ENCODE data around the gene CDC6. TPM values are rescaled to one million over a fixed set of nuclear protein-coding genes. Genes with fewer than 3 reads are reported as not detected.

Gene CDC6
- total RNA-seq, 1 donor from 2014 or later = 49.2 TPM

GRCh38 chr17:40248507-40248906 is 39.2 kb upstream of the CDC6 start:
- no peak overlapping the region for H3K4me3 ChIP-seq (ENCODE audit: low read depth, low read length)
- no peak for DNase-seq (ENCODE audit: low read depth)
- TF ChIP-seq, protein P1, sequence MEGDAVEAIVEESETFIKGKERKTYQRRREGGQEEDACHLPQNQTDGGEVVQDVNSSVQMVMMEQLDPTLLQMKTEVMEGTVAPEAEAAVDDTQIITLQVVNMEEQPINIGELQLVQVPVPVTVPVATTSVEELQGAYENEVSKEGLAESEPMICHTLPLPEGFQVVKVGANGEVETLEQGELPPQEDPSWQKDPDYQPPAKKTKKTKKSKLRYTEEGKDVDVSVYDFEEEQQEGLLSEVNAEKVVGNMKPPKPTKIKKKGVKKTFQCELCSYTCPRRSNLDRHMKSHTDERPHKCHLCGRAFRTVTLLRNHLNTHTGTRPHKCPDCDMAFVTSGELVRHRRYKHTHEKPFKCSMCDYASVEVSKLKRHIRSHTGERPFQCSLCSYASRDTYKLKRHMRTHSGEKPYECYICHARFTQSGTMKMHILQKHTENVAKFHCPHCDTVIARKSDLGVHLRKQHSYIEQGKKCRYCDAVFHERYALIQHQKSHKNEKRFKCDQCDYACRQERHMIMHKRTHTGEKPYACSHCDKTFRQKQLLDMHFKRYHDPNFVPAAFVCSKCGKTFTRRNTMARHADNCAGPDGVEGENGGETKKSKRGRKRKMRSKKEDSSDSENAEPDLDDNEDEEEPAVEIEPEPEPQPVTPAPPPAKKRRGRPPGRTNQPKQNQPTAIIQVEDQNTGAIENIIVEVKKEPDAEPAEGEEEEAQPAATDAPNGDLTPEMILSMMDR (conservative IDR thresholded peaks at IDR 0.05; ENCODE audit: low read depth, low read length) = no peak

DNA sequence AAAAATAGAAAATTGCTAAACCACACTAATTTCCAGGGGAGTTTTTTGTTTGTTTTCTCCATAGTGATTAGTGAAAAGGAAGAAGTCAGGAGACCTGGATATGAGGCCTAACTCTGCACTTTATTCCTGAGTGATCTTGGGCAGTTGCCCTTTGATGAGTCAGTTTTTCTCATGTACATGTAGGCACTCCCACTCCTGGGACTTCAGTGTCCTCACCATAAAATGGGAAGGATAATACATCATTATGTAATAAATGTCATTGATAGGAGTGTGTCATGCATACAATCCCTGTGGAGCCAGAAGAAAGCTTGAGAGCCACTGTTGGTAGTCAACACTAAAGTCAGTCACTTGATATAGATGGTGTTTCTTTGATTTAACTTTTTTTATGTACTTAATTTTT is 36.1 kb upstream of the CDC6 start:
- TF ChIP-seq, protein P1 (conservative IDR thresholded peaks at IDR 0.05; ENCODE audit: low read depth, low read length) = no peak
- peak; percentile 64 for DNase-seq (ENCODE audit: low read depth)
- H3K4me3 ChIP-seq (ENCODE audit: low read depth, low read length) = no peak overlapping the region

DNA sequence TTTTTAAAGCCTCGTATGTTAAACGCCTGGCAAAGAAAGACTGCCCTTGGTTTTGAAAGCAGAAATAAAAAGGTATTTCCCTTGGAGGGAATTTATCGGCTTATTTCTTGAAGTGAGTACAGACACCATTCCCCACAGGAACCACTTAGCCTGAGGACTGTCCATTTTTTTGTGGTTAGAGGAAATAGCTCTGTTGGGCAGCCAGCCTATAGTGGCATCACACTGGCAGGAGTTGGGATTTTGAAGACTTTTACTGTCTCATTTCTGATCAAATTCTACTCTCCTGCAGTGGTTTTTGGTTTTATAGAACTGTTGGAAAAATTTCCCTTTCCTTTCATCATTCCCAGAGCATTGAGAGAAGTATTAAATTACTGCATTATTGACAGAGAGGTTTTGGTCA is 34.1 kb upstream of the CDC6 start:
- TF ChIP-seq, protein P1 (conservative IDR thresholded peaks at IDR 0.05; ENCODE audit: low read depth, low read length) = no peak
- H3K4me3 ChIP-seq (ENCODE audit: low read depth, low read length) = no peak overlapping the region
- no peak for DNase-seq (ENCODE audit: low read depth)

GRCh38 chr17:40259505-40259904 is 28.2 kb upstream of the CDC6 start:
- TF ChIP-seq, protein P1 (conservative IDR thresholded peaks at IDR 0.05; ENCODE audit: low read depth, low read length) = no peak
- DNase-seq (ENCODE audit: low read depth) = no peak
- H3K4me3 ChIP-seq (ENCODE audit: low read depth, low read length) = no peak overlapping the region

DNA sequence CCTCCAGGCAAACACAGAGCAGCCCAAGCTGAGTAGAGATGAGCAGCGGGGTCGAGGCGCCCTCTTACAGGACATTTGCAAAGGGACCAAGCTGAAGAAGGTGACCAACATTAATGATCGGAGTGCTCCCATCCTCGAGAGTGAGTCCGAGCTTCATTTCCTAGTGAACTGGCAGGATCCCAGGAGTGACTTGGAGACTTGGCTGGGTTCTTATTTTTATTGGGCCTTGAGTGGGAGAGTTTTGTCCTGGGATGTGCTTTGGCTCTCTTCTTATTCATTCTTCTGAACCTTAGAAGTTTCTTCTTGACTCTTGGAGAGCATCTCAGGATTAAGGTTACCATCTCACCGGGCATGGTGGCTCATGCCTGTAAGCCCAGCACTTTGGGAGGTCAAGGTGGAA is 27.2 kb upstream of the CDC6 start:
- no peak for DNase-seq (ENCODE audit: low read depth)
- no peak overlapping the region for H3K4me3 ChIP-seq (ENCODE audit: low read depth, low read length)
- TF ChIP-seq, protein P1 (conservative IDR thresholded peaks at IDR 0.05; ENCODE audit: low read depth, low read length) = no peak

GRCh38 chr17:40264458-40265185 is 23.1 kb upstream of the CDC6 start:
- DNase-seq (ENCODE audit: low read depth) = no peak
- no peak overlapping the region for H3K4me3 ChIP-seq (ENCODE audit: low read depth, low read length)
- TF ChIP-seq, protein P1 (conservative IDR thresholded peaks at IDR 0.05; ENCODE audit: low read depth, low read length) = no peak

DNA sequence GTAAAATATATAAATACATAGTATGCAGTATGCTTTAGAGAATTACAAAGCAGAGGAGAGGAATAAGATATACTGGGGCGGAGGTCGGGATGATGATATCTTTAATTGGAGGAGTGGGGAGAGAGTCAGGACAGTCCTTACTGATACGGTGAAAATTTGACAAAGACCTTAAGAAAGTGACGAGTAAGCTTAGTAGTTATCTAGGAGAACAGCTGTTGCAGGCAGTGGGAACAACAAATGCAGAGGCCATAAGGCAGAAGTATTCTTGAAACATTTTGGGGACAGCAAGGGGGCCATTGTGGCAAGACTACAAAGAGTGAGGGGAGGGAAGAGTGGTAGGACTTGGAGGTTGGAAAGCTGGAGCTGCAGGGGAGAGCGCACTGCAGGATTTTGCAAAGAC is 22.3 kb upstream of the CDC6 start:
- H3K4me3 ChIP-seq (ENCODE audit: low read depth, low read length) = no peak overlapping the region
- TF ChIP-seq, protein P1 (conservative IDR thresholded peaks at IDR 0.05; ENCODE audit: low read depth, low read length) = no peak
- DNase-seq (ENCODE audit: low read depth) = no peak

Measured in epithelial cell of proximal tubule (primary cell).